ENCODE results near the gene RBPMS2. TPM values are rescaled to one million over a fixed set of nuclear protein-coding genes. Genes with fewer than 3 reads are reported as not detected.

The RBPMS2 gene
- total RNA-seq, 1 experiment from 2014 or later, result 181 TPM

- Mint-ChIP-seq H3K36me3 (ENCODE audit: insufficient read depth in 1 of 3, low read depth in 3 of 3) (peaks cover 13 to 61% (median 35%) of the 10 kb centered on the region in 3 experiments), H3K4me1 (peaks cover 26 to 28% of the 10 kb centered on the region in 2 experiments), H3K27me3 (ENCODE audit: low read depth) (peaks cover 2% of the 10 kb centered on the region; the same call in 1 of the 2 replicates), H3K4me3 (no peak overlapping the region), H3K27ac (peak overlapping the region in 1 of 3 experiments; percentile 28; a peak in 3 of 7 replicates), H3K9me3 (peaks cover 0 to 2% of the 10 kb centered on the region in 2 experiments; a peak in 2 of 5 replicates)
- no peak overlapping the region for H3K4me2 ChIP-seq (ENCODE audit: insufficient read depth, insufficient read length, low read length)
- no peak overlapping the region for H3T11ph ChIP-seq (ENCODE audit: low read length)
- no peak overlapping the region for H2BK120ac ChIP-seq (ENCODE audit: low read depth, low read length, poor library complexity, severe bottlenecking)
- H3K56ac ChIP-seq (ENCODE audit: insufficient read length, low read depth, low read length), result no peak overlapping the region
- peaks cover 5% of the 10 kb centered on the region; the same call in 1 of the 2 replicates for H3K79me2 ChIP-seq (ENCODE audit: insufficient read depth, low read length)
- H3K18ac ChIP-seq (ENCODE audit: insufficient read length, low read depth, low read length), result no peak overlapping the region
- no peak overlapping the region for H3K27ac ChIP-seq (ENCODE audit: insufficient read length, low read depth, low read length)
- no peak overlapping the region for H3K4ac ChIP-seq (ENCODE audit: low read depth, low read length)
- H2AFZ ChIP-seq (ENCODE audit: low read length), result no peak overlapping the region
- H3K23ac ChIP-seq (ENCODE audit: insufficient read length, low read depth, low read length), result no peak overlapping the region
- WGBS (ENCODE audit: extremely low coverage, insufficient read length, low lambda C conversion rate), result no CpG with 5 or more reads among the region's 3 CpGs
- DNase-seq, result no peak
- H2BK5ac ChIP-seq (ENCODE audit: insufficient read length, low read length), result no peak overlapping the region
- peaks cover 5% of the 10 kb centered on the region; the same call in 1 of the 2 replicates for H3K4me1 ChIP-seq (ENCODE audit: insufficient read depth, low read length)
- H2BK20ac ChIP-seq (ENCODE audit: low read depth, low read length, poor library complexity, severe bottlenecking), result no peak overlapping the region
- H3K9me3 ChIP-seq (ENCODE audit: control insufficient read depth, low read depth, low read length), result no peaks in the 10 kb centered on the region
- H4K20me1 ChIP-seq (ENCODE audit: control insufficient read depth, insufficient read depth, insufficient read length), result no peaks in the 10 kb centered on the region
- H4K8ac ChIP-seq (replicated peaks; ENCODE audit: insufficient read length, low read depth, low read length), result no peak overlapping the region
- H3K79me1 ChIP-seq (ENCODE audit: insufficient read depth, low read depth, low read length, poor library complexity, severe bottlenecking), result no peaks in the 10 kb centered on the region
- no peak overlapping the region for H2AK5ac ChIP-seq (ENCODE audit: insufficient read length, low read length)
- no peak overlapping the region for H4K91ac ChIP-seq (ENCODE audit: insufficient read length, low read depth, low read length)
- no peak overlapping the region for H3K9ac ChIP-seq (ENCODE audit: extremely low read depth, insufficient read length, low read length)
- no peak overlapping the region for H4K5ac ChIP-seq (ENCODE audit: insufficient read length, low read depth, low read length)
- H3K14ac ChIP-seq (ENCODE audit: insufficient read depth, low read length), result no peak overlapping the region
- TF ChIP-seq CTCF (conservative IDR thresholded peaks at IDR 0.05), result no peak
- H2BK12ac ChIP-seq (ENCODE audit: insufficient read length, low read depth, low read length), result no peak overlapping the region
- H3K23me2 ChIP-seq (ENCODE audit: insufficient read length, low read depth, low read length, poor library complexity, severe bottlenecking), result peaks cover 18% of the 10 kb centered on the region
- H2BK15ac ChIP-seq (ENCODE audit: low read depth, low read length), result no peak overlapping the region
- H3K27me3 ChIP-seq (ENCODE audit: insufficient read depth, low read length), result no peaks in the 10 kb centered on the region
These were observed 70.4 kb downstream of the RBPMS2 start for GRCh38 chr15:64705006-64705405.
